H9 (cell line): ENCODE data around the gene TAGLN3. TPM values are rescaled to one million over a fixed set of nuclear protein-coding genes. Genes with fewer than 3 reads are reported as not detected.

ENCODE experiments used
- DNase-seq: peaks from one replicate; pipeline ENCODE4 v3.0.0-alpha.2; 2017
- H2AFZ ChIP-seq: one replicate; pipeline ENCODE4 v1.6.1; 2013; ENCODE audit warnings: mild to moderate bottlenecking, low read length, control low read depth, moderate library complexity
- H2AK5ac ChIP-seq: 2 replicates; pipeline ENCODE4 v1.6.1; 2013; ENCODE audit warnings: low read length, control low read depth, mixed read lengths; ENCODE audit not compliant: insufficient read length
- H2BK120ac ChIP-seq: one replicate; pipeline ENCODE4 v1.6.1; 2013; ENCODE audit warnings: low read depth, mild to moderate bottlenecking, low read length, control low read depth, inconsistent platforms; ENCODE audit not compliant: poor library complexity, severe bottlenecking
- H2BK12ac ChIP-seq: 2 replicates; pipeline ENCODE4 v1.6.1; 2013; ENCODE audit warnings: low read length, control low read depth, mixed read lengths, low read depth; ENCODE audit not compliant: insufficient read length
- H2BK15ac ChIP-seq: 2 replicates; pipeline ENCODE4 v1.6.1; 2013; ENCODE audit warnings: low read depth, low read length, control low read depth
- H2BK20ac ChIP-seq: one replicate; pipeline ENCODE4 v1.6.1; 2013; ENCODE audit warnings: low read depth, mild to moderate bottlenecking, low read length, control low read depth, inconsistent platforms; ENCODE audit not compliant: poor library complexity, severe bottlenecking
- H2BK5ac ChIP-seq: 2 replicates; pipeline ENCODE4 v1.6.1; 2013; ENCODE audit warnings: low read length, control low read depth, mixed read lengths; ENCODE audit not compliant: insufficient read length
- H3K14ac ChIP-seq: 2 replicates; pipeline ENCODE4 v1.6.1; 2013; ENCODE audit warnings: low read length, control low read depth; ENCODE audit not compliant: insufficient read depth
- H3K18ac ChIP-seq: 2 replicates; pipeline ENCODE4 v1.6.1; 2013; ENCODE audit warnings: low read depth, mild to moderate bottlenecking, mixed read lengths, low read length, control low read depth; ENCODE audit not compliant: insufficient read length
- H3K23ac ChIP-seq: 2 replicates; pipeline ENCODE4 v1.6.1; 2013; ENCODE audit warnings: low read length, control low read depth, mixed read lengths, low read depth; ENCODE audit not compliant: insufficient read length
- H3K23me2 ChIP-seq: 2 replicates; pipeline ENCODE4 v1.6.1; 2013; ENCODE audit warnings: low read depth, mild to moderate bottlenecking, mixed read lengths, low read length, control low read depth; ENCODE audit not compliant: insufficient read length, poor library complexity, severe bottlenecking
- H3K27ac ChIP-seq: 2 replicates; pipeline ENCODE4 v1.5.1; 2013; ENCODE audit warnings: low read length, control low read depth, mixed read lengths, low read depth; ENCODE audit not compliant: insufficient read length
- H3K27me3 ChIP-seq: 2 replicates; pipeline ENCODE4 v1.6.1; 2013; ENCODE audit warnings: low read length, control low read depth, inconsistent platforms; ENCODE audit not compliant: insufficient read depth
- H3K4ac ChIP-seq: 2 replicates; pipeline ENCODE4 v1.6.1; 2013; ENCODE audit warnings: low read depth, mild to moderate bottlenecking, control low read depth, inconsistent platforms, low read length, moderate library complexity
- H3K4me1 ChIP-seq: 2 replicates; pipeline ENCODE4 v1.6.1; 2013; ENCODE audit warnings: low read length, control low read depth, inconsistent platforms; ENCODE audit not compliant: insufficient read depth
- H3K4me2 ChIP-seq: 2 replicates; pipeline ENCODE4 v1.6.1; 2013; ENCODE audit warnings: low read length, control low read depth, mixed read lengths; ENCODE audit not compliant: insufficient read length, insufficient read depth
- H3K56ac ChIP-seq: 2 replicates; pipeline ENCODE4 v1.6.1; 2013; ENCODE audit warnings: low read depth, mild to moderate bottlenecking, mixed read lengths, low read length, control low read depth; ENCODE audit not compliant: insufficient read length
- H3K79me1 ChIP-seq: 2 replicates; pipeline ENCODE4 v1.6.1; 2013; ENCODE audit warnings: low read depth, mild to moderate bottlenecking, moderate library complexity, low read length, control low read depth, inconsistent platforms; ENCODE audit not compliant: insufficient read depth, poor library complexity, severe bottlenecking
- H3K79me2 ChIP-seq: 2 replicates; pipeline ENCODE4 v1.6.1; 2013; ENCODE audit warnings: low read length, control low read depth, inconsistent platforms; ENCODE audit not compliant: insufficient read depth
- H3K9ac ChIP-seq: 2 replicates; pipeline ENCODE4 v1.6.1; 2013; ENCODE audit warnings: low read length, control low read depth, mixed read lengths; ENCODE audit not compliant: insufficient read length; ENCODE audit errors: extremely low read depth
- H3K9me3 ChIP-seq: one replicate; pipeline ENCODE4 v1.6.1; 2013; ENCODE audit warnings: low read depth, low read length, inconsistent platforms; ENCODE audit not compliant: control insufficient read depth
- H3T11ph ChIP-seq: one replicate; pipeline ENCODE4 v1.6.1; 2013; ENCODE audit warnings: mild to moderate bottlenecking, low read length, control low read depth, inconsistent platforms
- H4K20me1 ChIP-seq: one replicate; pipeline ENCODE4 v1.6.1; 2013; ENCODE audit not compliant: control insufficient read depth, insufficient read length, insufficient read depth
- H4K5ac ChIP-seq: 2 replicates; pipeline ENCODE4 v1.6.1; 2013; ENCODE audit warnings: low read depth, mild to moderate bottlenecking, mixed read lengths, low read length, control low read depth; ENCODE audit not compliant: insufficient read length
- H4K8ac ChIP-seq: replicated peaks from 2 replicates; pipeline ENCODE4 v1.6.1; 2013; ENCODE audit warnings: low read length, control low read depth, mixed read lengths, low read depth; ENCODE audit not compliant: insufficient read length
- H4K91ac ChIP-seq: 2 replicates; pipeline ENCODE4 v1.6.1; 2013; ENCODE audit warnings: low read depth, mild to moderate bottlenecking, moderate library complexity, mixed read lengths, low read length, control low read depth; ENCODE audit not compliant: insufficient read length
- H3K27ac Mint-ChIP-seq, 3 experiments: 2 replicates in 2 of 3; 3 replicates in 1 of 3; pipeline ENCODE4 v1.8.0; 2020 to 2021; ENCODE audit warnings: mixed read lengths in 3 of 3, mild to moderate bottlenecking in 1 of 3, moderate library complexity in 1 of 3
- H3K27me3 Mint-ChIP-seq: 2 replicates; pipeline ENCODE4 v1.8.0; 2021; ENCODE audit warnings: low read depth, mild to moderate bottlenecking, moderate library complexity, mixed read lengths
- H3K36me3 Mint-ChIP-seq, 3 experiments: 2 replicates in 2 of 3; 3 replicates in 1 of 3; pipeline ENCODE4 v1.8.0; 2020 to 2021; ENCODE audit warnings: low read depth in 3 of 3, mixed read lengths in 3 of 3; ENCODE audit not compliant: insufficient read depth in 1 of 3
- H3K4me1 Mint-ChIP-seq, 2 experiments: 2 replicates each; pipeline ENCODE4 v1.8.0; 2020; ENCODE audit warnings: mixed read lengths in 2 of 2
- H3K4me3 Mint-ChIP-seq, 2 experiments: 2 replicates in 1 of 2; 3 replicates in 1 of 2; pipeline ENCODE4 v1.8.0; 2020 to 2021; ENCODE audit warnings: mild to moderate bottlenecking in 2 of 2, mixed read lengths in 2 of 2, moderate library complexity in 1 of 2
- H3K9me3 Mint-ChIP-seq, 2 experiments: 2 replicates in 1 of 2; 3 replicates in 1 of 2; pipeline ENCODE4 v1.8.0; 2020; ENCODE audit warnings: mild to moderate bottlenecking in 2 of 2, mixed read lengths in 2 of 2, moderate library complexity in 1 of 2
- CTCF ChIP-seq: fragments of 200-600 bp; sonication (generic); conservative IDR thresholded peaks from 3 replicates; pipeline ENCODE4 v1.8.0; 2021; ENCODE audit warnings: antibody characterized with exemption, mild to moderate bottlenecking
- WGBS: extraction: QIAGEN DNeasy Blood & Tissue Kit; methylation state at CpG from one replicate; pipeline ENCODE4 v1.1.7; 2013; ENCODE audit warnings: missing lambda C conversion rate, low lambda C conversion rate, mixed read lengths; ENCODE audit not compliant: insufficient read length; ENCODE audit errors: extremely low coverage; 5-methylcytosine and 5-hydroxymethylcytosine counted together
- total RNA-seq: library from RNA; stranded (reverse); gene quantifications from 2 replicates; pipeline ENCODE4 v1.2.1, GENCODE V29; 2021

The TAGLN3 gene
- total RNA-seq, 1 experiment from 2014 or later = 6.4 TPM

GRCh38 chr3:111955876-111956275 is 42.8 kb upstream of the TAGLN3 start:
- Histone ChIP-seq H3K9me3 (no peaks in the 10 kb centered on the region), H4K5ac (no peak overlapping the region), H3K23ac (no peak overlapping the region), H3K27ac (no peak overlapping the region), H2AK5ac (no peak overlapping the region), H2BK15ac (no peak overlapping the region), H4K8ac (no peak overlapping the region), H2BK20ac (no peak overlapping the region), H2BK12ac (no peak overlapping the region), H3K23me2 (no peaks in the 10 kb centered on the region), H3K4me1 (peaks cover 9% of the 10 kb centered on the region; the same call in 1 of the 2 replicates), H3K56ac (no peak overlapping the region), H3K79me1 (no peaks in the 10 kb centered on the region), H3K79me2 (no peaks in the 10 kb centered on the region), H3K27me3 (peaks cover 1% of the 10 kb centered on the region; the same call in 1 of the 2 replicates), H4K91ac (no peak overlapping the region), H3T11ph (no peak overlapping the region), H2BK120ac (no peak overlapping the region), H2AFZ (no peak overlapping the region), H2BK5ac (no peak overlapping the region), H3K4me2 (no peak overlapping the region), H3K4ac (no peak overlapping the region), H3K9ac (no peak overlapping the region), H3K14ac (no peak overlapping the region), H3K18ac (no peak overlapping the region), H4K20me1 (no peaks in the 10 kb centered on the region)
- no peak for TF ChIP-seq CTCF
- WGBS = no CpG with 5 or more reads among the region's 1 CpG
- DNase-seq = no peak
- Mint-ChIP-seq H3K27me3 (peaks cover 22% of the 10 kb centered on the region), H3K27ac (no peak overlapping the region), H3K9me3 (no peaks in the 10 kb centered on the region; a peak in 1 of 5 replicates), H3K36me3 (peaks cover 0 to 2% (median 0%) of the 10 kb centered on the region in 3 experiments; a peak in 2 of 7 replicates), H3K4me3 (no peak overlapping the region), H3K4me1 (peaks cover 46 to 49% of the 10 kb centered on the region in 2 experiments)
